ENCODE results near the gene OR5K4.
A peak's percentile ranks its signal among the peaks of the same experiment; 100 is the strongest.

OR5K4 gene

GRCh38 chr3:98353554-98353953, at the start of gene OR5K4:
Gene OR5K4 (plus strand): TSS chr3:98353854. CDS start chr3:98353854, 0 bp downstream.
- DNase-seq: no peak

DNA sequence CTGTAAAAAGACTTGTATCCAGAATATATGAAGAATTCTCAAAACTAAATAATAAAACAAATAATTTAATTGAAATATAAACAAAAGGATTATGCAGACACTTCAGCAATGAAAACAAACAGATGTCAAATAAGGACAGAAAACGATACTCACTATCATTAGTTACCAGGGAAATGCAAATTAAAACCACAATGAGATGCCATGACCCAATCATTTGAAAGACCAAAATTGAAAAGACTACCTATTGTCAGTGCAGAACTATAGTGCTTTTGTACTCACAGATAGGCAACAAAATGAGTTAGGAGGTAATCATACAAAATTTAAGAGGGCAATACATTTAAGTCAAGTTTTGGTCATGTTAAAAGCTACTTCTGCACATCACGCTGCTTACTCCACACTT, 31.6 kb upstream of the OR5K4 start:
- DNase-seq: no peak

DNA sequence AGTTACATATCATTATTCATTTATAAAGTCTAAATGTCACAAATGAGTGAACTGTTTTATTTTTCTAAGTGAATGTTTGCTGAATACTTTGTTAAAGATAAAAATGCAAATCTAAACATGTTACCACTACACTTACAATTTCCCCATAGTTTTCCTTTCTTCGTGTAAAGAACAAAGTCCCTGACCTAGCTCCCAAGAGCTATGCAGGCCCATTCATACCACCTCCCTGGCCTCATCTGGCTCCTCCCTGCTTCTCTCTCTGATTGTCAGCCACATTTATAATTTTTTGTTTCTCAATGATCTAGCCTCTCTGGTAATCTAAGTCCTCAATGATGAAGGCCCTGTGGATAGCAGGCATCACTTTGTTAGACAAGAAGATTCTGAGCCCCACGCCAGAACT, 31.0 kb upstream of the OR5K4 start:
- no peak for DNase-seq

GRCh38 chr3:98323425-98323824, 30.2 kb upstream of the OR5K4 start:
- no peak for DNase-seq

- DNase-seq: no peak
Measured at GRCh38 chr3:98325055-98325454, 28.6 kb upstream of the OR5K4 start.

GRCh38 chr3:98326105-98326893, 27.4 kb upstream of the OR5K4 start:
- no peak for DNase-seq

DNA sequence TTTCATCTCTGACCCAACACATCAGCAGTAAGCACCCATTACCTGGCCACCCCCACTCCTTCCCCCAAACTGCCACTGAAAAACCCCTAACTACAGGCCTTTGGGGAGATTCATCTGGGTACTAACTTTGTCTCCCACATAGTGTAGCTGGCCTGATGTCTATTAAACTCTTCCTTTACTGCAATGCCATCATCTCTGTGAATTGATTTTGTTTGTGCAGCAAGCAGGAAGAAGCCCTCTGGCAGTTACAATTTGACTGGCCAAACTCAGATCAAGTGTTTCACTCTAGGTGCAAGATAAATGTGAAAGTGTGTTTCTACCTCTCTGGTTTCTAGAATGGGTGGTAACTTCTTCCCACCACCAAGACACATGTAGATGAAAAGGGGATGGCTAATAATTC, 26.7 kb upstream of the OR5K4 start:
- no peak for DNase-seq

GRCh38 chr3:98328933-98329332, 24.7 kb upstream of the OR5K4 start:
- DNase-seq: no peak

DNA sequence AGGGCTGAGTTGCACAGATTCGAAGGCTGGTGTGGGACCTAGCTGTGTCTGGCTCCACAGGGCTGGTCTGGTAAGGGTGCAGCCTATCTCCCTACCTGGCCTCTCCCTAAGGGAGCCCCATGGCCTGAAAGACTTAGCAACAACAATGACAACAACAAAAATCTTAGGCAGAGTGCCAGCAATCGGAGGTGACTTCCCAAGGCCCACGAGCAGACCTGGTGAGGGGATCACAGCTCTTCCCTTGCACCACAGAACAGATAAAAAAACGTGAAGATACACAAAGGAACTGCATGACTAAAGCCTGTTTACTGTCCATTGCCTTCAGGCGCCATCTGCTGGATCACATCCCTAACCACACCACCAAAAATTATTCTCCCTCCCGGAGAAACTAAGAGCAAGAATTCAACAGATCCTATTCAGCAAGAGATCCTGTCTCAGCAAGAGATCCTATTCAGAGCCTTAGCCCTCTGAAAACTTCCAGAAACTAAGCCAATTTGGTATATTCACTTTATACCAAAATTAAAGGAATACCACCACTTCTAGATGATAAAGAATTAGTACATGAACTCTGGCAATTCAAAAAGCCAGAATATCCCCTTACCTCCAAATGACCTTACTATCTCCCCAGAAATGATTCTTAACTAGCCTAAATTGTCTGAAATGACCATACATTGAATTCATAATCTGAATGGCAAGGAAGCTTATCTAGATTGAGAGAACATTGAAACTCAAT, 24.1 kb upstream of the OR5K4 start:
- DNase-seq: peak; percentile 2

- no peak for DNase-seq
Measured at GRCh38 chr3:98331329-98331728, 22.3 kb upstream of the OR5K4 start.

GRCh38 chr3:98333989-98334606, 19.6 kb upstream of the OR5K4 start:
- no peak for DNase-seq

DNA sequence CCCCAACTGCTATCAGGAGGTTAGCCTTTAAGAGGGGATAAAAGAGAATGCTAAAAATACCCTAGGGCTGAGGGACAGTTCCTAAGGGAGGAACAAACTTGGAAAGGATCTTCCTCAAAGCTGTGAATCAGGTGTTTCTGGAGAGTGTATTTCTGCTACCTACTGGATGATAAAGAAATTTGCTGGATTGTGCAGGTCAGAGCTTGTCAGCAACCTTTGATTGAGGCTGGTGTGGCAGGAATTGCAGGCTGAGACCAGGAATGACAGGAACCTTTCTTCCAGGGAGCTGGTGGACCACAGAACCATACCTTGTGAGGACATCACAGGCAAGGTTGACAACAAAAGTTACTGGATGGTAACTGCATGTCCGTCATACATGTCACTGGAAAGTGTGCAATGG, 14.6 kb upstream of the OR5K4 start:
- no peak for DNase-seq

GRCh38 chr3:98341758-98342157, 11.9 kb upstream of the OR5K4 start:
- DNase-seq: no peak

- DNase-seq: peak; percentile 0
Measured at GRCh38 chr3:98343647-98344507, 9.8 kb upstream of the OR5K4 start.

DNA sequence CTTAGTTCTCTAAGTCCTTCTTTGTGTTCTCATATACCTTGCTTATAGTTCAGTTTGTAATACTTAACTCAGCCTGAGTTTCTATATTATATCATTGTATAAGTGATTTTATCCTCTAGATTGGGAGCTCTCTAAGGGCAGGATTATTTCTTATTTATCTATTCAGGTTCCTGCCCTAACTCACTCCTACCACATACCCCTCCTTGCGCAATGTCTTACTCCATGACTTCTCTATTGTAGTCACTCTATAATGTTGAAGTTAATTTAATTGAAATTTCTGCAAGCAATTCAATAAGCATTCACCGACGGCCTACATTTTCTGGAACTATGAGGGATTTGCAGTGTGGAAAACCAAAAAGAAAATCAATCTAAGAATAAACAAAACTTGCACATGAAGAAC, 3.6 kb upstream of the OR5K4 start:
- DNase-seq: no peak

GRCh38 chr3:98359250-98359649, 5.6 kb downstream of the OR5K4 start:
- DNase-seq: no peak

- DNase-seq: no peak
Measured at GRCh38 chr3:98359993-98360675, 6.5 kb downstream of the OR5K4 start.

- DNase-seq: no peak
Measured at GRCh38 chr3:98360681-98361080, 7.0 kb downstream of the OR5K4 start.

DNA sequence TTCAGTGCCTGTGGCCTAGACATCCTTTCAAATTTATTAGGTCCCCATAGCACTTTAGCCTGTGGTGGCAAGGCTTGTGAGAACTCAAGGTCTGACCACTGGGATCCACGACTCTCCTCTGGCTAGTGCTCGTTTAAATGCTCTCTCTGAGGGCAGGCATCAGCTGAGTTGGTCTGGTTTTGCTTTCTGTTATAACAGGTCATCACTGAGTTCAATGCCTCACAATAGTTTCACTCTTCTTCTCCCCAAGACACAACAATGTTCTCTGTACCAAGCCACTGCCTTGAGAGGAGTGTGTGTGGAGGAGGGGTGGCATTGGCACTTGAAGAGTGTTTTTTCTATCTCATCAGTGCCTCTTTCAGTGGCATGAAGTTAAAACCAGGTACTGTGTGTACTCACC, 7.6 kb downstream of the OR5K4 start:
- DNase-seq: no peak

- DNase-seq: no peak
Measured at GRCh38 chr3:98367464-98368246, 14.0 kb downstream of the OR5K4 start.

GRCh38 chr3:98371186-98371585, 17.5 kb downstream of the OR5K4 start:
- no peak for DNase-seq

DNA sequence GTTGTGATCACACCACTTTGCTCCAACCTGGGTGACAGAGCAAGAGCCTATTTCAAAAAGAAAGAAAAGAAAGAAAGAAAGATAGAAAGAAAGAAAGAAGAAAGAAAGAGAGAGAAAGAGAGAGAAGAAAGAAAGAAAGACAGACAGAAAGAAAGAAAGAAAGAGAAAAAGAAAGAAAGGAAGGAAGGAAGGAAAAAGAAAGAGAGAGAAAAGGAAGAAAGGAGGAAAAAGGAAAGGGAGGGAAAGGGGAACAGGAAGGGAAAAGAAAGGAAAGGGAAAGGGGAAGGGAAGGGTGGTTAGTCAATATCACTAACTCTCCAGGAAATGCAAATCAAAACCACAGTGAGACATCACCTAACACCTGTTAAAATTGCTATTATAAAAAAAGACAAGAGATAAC, 18.2 kb downstream of the OR5K4 start:
- no peak for DNase-seq

Measured in NCI-H2029 (cell line).